HUES48 (cell line): ENCODE measurements around the gene E2F6.

Experiments used
- H3K27ac ChIP-seq: one replicate; pipeline ENCODE4 v1.7.0; 2013; ENCODE audit warnings: low read depth, low read length, inconsistent platforms
- H3K27me3 ChIP-seq: 2 replicates; pipeline ENCODE4 v1.6.1; 2013; ENCODE audit warnings: mild to moderate bottlenecking, low read length; ENCODE audit not compliant: control insufficient read depth, insufficient read depth
- H3K36me3 ChIP-seq: 2 replicates; pipeline ENCODE4 v1.6.1; 2013; ENCODE audit warnings: low read length; ENCODE audit not compliant: control insufficient read depth, insufficient read depth
- H3K4me1 ChIP-seq: 2 replicates; pipeline ENCODE4 v1.6.1; 2013; ENCODE audit warnings: mild to moderate bottlenecking, low read length; ENCODE audit not compliant: control insufficient read depth, insufficient read depth
- H3K4me3 ChIP-seq: 2 replicates; pipeline ENCODE4 v1.5.1; 2013; ENCODE audit warnings: mild to moderate bottlenecking, low read depth, low read length
- H3K9ac ChIP-seq: 2 replicates; pipeline ENCODE4 v1.6.1; 2013; ENCODE audit warnings: mild to moderate bottlenecking, low read depth, low read length, moderate library complexity
- H3K9me3 ChIP-seq: 2 replicates; pipeline ENCODE4 v1.6.1; 2013; ENCODE audit warnings: low read length; ENCODE audit not compliant: control insufficient read depth, insufficient read depth

Gene E2F6

DNA sequence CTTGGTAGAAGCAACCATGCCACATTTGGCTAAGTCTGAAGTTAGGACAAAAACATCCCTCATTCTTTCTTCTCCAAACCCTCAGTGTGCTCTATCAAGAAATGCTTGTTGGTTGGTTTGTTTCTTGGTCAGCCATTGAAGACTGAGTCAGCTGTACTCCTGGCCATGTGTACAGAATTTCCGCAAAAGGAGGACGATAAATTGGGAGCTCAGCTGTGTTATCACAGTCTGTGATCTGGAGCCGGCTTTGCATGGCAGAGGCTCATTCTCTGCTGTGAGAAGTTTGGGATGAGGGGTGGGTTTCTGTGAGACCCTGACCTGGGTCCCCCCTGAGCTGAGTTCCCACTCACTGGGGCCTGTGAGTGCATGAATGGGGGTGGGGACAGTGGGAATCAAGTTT, 26.3 kb upstream of the E2F6 start:
- Histone ChIP-seq H3K4me1 (0 out of 2 replicates have a peak, but pooled peaks cover 6% of the 10 kb centered on the region), H3K27me3 (no peaks in the 10 kb centered on the region), H3K4me3 (no peak overlapping the region), H3K9me3 (no peaks in the 10 kb centered on the region), H3K36me3 (no peaks in the 10 kb centered on the region), H3K9ac (no peak overlapping the region), H3K27ac (no peak overlapping the region)

DNA sequence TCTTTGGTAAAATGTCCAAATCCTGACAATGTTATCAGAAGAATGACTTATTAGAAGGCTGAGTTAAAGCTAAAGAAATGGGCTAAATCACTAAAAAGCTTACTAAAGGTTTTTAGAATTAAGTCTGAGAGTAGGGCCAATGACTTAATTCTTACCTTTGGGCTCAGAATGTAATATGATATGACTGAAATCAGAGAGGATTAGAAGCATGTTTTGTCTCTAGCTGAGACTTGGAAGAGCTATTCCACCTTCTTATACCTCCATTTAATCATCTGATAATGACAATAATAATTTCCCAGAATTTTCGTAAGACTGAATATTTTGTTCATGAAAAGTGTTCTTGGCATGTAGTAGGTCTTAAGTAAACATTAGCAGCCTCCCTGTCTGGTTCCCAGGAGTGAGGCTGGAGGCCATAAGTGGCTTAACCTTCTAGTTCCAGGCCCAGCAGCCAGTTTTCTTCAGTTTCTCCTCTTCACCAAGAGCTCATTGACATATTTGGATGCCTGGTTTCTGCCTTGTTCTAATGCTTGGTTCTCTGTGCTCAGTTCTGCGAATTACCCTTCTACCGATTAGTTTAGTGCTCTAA, 25.5 kb upstream of the E2F6 start:
- Histone ChIP-seq H3K4me1 (0 out of 2 replicates have a peak, but pooled peaks cover 6% of the 10 kb centered on the region), H3K9ac (no peak overlapping the region), H3K4me3 (no peak overlapping the region), H3K27ac (no peak overlapping the region), H3K36me3 (no peaks in the 10 kb centered on the region), H3K9me3 (no peaks in the 10 kb centered on the region), H3K27me3 (no peaks in the 10 kb centered on the region)

DNA sequence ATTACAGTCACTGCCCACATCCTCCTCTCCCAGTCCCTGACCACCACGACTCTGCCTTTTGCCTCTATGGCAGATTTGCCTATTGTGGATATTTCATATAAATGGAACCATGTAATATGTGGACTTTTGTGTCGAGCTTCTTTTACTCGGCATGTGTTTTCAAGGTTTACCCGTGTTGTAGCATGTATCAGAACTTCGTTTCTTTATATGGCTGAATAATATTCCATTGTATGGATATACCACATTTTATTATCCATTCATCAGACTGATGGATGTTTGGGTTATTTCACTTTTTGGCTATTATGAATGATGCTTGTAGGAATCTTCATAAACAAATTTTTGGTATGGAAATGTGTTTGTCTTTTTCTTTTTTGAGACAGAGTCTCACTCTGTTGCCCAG, 24.2 kb upstream of the E2F6 start:
- Histone ChIP-seq H3K27ac (no peak overlapping the region), H3K9ac (no peak overlapping the region), H3K36me3 (no peaks in the 10 kb centered on the region), H3K4me1 (no peaks in the 10 kb centered on the region), H3K4me3 (no peak overlapping the region), H3K9me3 (no peaks in the 10 kb centered on the region), H3K27me3 (no peaks in the 10 kb centered on the region)

DNA sequence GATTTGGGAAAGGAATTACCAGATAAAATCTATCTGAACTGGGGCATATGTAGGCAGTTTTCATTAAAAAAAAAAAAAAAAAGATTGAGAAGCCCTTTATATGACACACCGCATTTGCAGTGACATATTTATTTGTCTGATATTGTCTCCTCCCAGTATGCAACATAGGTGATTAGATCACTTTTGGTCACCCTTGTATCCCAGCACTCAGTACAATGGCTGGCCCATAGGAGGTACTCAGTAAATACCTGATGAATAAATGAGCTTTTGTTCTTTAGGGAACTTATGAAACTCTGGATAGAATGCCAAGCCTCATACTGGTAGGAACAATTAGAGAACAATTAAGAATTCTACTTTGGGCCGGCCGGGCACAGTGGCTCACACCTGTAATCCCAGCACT, 22.8 kb upstream of the E2F6 start:
- H3K9ac ChIP-seq, result no peak overlapping the region
- H3K9me3 ChIP-seq, result no peaks in the 10 kb centered on the region
- H3K4me3 ChIP-seq, result no peak overlapping the region
- H3K27ac ChIP-seq, result no peak overlapping the region
- no peaks in the 10 kb centered on the region for H3K4me1 ChIP-seq
- no peaks in the 10 kb centered on the region for H3K36me3 ChIP-seq
- H3K27me3 ChIP-seq, result no peaks in the 10 kb centered on the region

DNA sequence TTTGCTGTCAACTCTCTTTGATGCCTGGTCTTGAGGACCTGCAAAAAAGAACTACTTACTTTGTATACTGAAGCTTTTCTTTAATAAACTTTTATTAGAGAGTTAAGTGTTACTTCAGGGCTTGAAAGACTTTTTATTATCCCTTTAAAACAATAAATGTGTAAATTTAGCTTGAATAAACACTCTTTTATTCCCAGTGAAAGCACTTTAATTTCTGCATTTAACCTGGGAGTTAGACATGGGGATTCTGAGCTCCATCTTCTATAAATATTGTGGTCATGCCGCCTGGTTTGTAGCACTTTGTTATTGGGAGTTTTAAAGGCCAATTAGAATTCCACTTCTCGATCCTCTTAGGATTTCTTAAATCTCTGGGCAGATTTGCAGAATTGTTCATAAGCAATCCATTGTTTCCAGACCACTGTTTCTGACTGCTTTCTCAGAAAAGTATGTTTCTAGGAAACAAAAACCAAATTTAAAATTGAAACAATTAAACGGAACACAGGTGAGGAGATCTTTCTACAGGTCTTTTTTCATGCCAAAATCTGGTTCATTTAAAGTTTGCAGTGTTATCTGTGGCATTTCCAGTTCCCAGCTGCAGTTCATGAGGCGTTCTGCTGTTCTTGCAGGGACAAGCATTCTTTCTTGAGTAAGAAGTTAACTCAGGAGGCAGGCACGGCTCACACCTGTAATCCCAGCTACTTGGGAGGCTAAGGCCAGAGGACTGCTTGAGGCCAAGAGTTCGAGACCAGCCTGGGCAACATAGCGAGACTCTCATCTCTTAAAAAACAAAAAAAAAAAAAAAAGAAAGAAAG, 18.1 kb upstream of the E2F6 start:
- Histone ChIP-seq H3K9ac (no peak overlapping the region), H3K36me3 (no peaks in the 10 kb centered on the region), H3K9me3 (no peaks in the 10 kb centered on the region), H3K27ac (no peak overlapping the region), H3K4me1 (no peaks in the 10 kb centered on the region; the same call in 1 of the 2 replicates), H3K4me3 (peak overlapping the region; percentile 97), H3K27me3 (peaks cover 33% of the 10 kb centered on the region)

DNA sequence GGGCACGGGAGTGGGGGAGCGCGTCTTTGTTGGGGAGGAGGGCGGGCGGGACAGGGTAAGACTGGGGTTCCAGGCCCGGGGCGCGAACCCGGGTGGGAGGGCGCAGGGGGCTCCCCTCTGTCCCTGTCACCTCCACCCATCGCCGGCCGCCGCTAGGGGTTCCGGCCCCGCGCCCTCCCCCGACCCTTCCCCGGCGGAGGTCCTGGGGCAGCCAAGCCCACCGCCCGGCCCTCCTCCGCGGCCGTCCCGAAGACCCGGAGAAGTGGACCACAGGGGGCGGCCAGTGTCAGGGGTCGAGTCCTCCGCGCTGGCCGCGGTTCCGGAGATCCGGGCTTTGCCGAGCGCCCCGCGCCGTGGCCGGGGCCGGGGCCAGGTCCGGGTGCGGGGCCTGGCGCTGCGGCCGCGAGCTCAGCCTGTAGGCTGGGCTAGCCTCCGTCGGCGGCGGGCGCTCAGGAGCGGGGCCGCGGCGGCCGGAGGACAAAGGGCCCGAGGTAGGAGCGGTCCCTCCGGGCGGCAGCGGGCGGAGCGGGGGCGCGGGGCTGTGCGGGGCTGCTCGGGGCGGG, 16.6 kb upstream of the E2F6 start:
- Histone ChIP-seq H3K27me3 (peaks cover 33% of the 10 kb centered on the region), H3K4me3 (peak overlapping the region; percentile 97), H3K36me3 (no peaks in the 10 kb centered on the region), H3K9ac (peak overlapping the region; percentile 76; the same call in 1 of the 2 replicates), H3K4me1 (no peaks in the 10 kb centered on the region; the same call in 1 of the 2 replicates), H3K9me3 (no peaks in the 10 kb centered on the region), H3K27ac (peak overlapping the region; percentile 27)

DNA sequence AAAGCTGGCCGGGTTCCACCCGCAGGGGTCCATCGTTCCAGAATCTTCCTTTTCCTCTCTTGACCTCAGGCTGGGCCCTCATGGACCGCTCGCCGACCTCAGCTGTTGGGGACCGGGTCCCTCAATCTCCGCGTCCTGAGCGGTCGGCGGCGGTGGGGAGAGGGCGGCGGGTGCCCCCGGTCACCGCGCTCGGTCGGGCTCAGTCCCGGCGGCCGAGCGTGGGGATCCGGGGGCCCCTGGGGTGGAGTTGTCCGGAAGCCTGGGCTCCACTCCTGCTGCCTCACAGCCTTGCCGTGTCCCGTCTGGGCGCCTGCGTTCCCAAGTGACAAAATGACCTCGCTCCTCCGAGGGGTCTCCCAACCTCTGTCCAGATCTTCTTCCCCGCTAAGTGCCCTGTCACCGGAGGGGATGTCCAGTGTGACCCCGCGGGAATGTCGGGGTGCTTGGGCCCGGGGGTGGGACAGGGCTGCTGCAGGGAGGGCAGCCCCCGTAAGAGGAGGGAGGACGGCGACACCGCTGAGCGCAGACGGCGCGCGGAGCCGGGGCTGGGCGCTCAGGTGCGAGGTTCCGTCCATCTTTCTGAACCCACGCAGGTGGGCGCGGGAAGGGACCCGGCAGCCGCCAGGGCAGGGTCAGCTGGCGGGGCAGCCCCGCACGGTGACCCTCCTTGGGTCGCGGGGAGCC, 16.0 kb upstream of the E2F6 start:
- peaks cover 33% of the 10 kb centered on the region for H3K27me3 ChIP-seq
- H3K36me3 ChIP-seq, result no peaks in the 10 kb centered on the region
- no peaks in the 10 kb centered on the region; the same call in 1 of the 2 replicates for H3K4me1 ChIP-seq
- no peak overlapping the region for H3K27ac ChIP-seq
- no peaks in the 10 kb centered on the region for H3K9me3 ChIP-seq
- H3K9ac ChIP-seq, result no peak overlapping the region; the same call in 1 of the 2 replicates
- peak overlapping the region; percentile 97 for H3K4me3 ChIP-seq

DNA sequence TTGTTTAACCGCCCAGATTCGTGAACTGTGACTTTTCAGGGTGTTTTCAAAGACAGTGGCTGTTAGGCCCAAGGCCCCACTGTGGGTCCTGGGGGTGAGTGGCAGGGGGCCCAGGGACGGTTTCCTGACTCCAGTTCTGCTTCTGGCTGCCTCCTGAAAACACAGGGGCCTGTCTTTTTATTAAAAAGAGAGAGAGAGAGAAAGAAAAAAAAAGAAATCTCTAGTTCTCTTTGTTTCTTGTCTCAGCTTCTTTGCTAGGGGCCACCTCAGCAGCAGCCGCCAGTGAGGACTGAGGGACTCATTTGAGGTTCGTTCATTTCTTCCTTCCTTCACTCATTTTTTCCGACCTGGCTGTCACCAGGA, 15.4 kb upstream of the E2F6 start:
- H3K27me3 ChIP-seq, result peaks cover 33% of the 10 kb centered on the region
- peak overlapping the region; percentile 97; the same call in 1 of the 2 replicates for H3K4me3 ChIP-seq
- H3K9ac ChIP-seq, result no peak overlapping the region
- no peaks in the 10 kb centered on the region for H3K36me3 ChIP-seq
- H3K4me1 ChIP-seq, result no peaks in the 10 kb centered on the region; the same call in 1 of the 2 replicates
- H3K9me3 ChIP-seq, result no peaks in the 10 kb centered on the region
- no peak overlapping the region for H3K27ac ChIP-seq

DNA sequence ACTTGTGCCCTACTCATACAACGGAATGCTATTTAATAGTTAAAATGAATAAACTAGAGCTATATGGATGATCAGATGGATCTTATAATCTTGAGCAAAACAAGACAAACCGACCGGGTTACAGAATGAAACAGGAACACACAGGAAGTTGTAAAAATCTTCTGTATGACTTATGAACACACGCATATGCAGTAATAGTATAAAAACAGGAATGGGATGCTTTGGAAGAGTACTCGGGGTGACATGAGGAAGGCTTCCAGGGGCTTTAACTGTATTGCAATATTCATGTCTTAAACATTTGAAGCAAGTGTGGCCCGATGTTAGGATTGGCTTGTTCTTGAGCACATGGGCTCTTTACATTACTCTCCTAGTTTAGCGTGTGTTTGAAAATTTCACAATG, 14.9 kb upstream of the E2F6 start:
- H3K27me3 ChIP-seq, result peaks cover 33% of the 10 kb centered on the region
- no peaks in the 10 kb centered on the region for H3K9me3 ChIP-seq
- H3K27ac ChIP-seq, result no peak overlapping the region

DNA sequence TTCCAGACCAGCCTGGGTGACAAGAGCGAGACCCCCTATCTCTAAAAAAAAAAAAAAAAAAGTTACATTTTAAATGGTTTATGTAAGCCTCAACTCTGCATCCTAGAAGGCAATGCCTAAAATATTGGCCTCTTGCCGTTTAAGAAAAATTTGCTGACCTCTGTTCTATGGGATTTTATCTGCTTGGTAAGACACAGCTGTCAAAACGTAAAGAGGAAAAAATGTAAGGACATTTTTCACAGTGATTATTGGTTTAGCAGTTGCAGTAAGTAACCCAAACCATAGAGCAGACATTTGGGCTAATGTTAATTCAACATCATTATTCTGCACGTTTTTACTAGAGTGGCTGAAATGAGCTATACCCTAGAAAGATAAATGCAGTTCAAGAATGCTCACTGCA, 14.4 kb upstream of the E2F6 start:
- Histone ChIP-seq H3K9ac (no peak overlapping the region), H3K27me3 (peaks cover 33% of the 10 kb centered on the region), H3K27ac (no peak overlapping the region), H3K4me1 (no peaks in the 10 kb centered on the region; the same call in 1 of the 2 replicates), H3K9me3 (no peaks in the 10 kb centered on the region), H3K4me3 (no peak overlapping the region), H3K36me3 (no peaks in the 10 kb centered on the region)

More for the DNA sequence above, 14.9 kb upstream of the E2F6 start:
- H3K4me3 ChIP-seq, result no peak overlapping the region
- no peak overlapping the region for H3K9ac ChIP-seq
- no peaks in the 10 kb centered on the region; the same call in 1 of the 2 replicates for H3K4me1 ChIP-seq
- H3K36me3 ChIP-seq, result no peaks in the 10 kb centered on the region
